HEK293T (cell line): ENCODE results near the gene TNFSF9.
A peak's percentile ranks its signal among the peaks of the same experiment; 100 is the strongest.

Experiments
- CTCF ChIA-PET: fragments of 350-600 bp; formaldehyde crosslinking; extraction: SDS; loops from one replicate; lab custom pipeline; 2021; ENCODE audit warnings: antibody characterized with exemption, inconsistent platforms; lab: Yijun Ruan, JAX
- POLR2A ChIA-PET: fragments of 350-600 bp; formaldehyde crosslinking; extraction: SDS; loops from one replicate; lab custom pipeline; 2020; ENCODE audit warnings: antibody characterized with exemption, inconsistent platforms; lab: Yijun Ruan, JAX
- DNase-seq: peaks from one replicate; pipeline ENCODE4 v3.0.0; 2012; ENCODE audit warnings: mixed read lengths; ENCODE audit errors: extremely low spot score
- ARNT ChIP-seq: fragments of 450-650 bp; IDR thresholded peaks from 2 replicates; pipeline ENCODE4 v1.6.1; 2017; ENCODE audit warnings: mild to moderate bottlenecking
- BHLHE40 ChIP-seq: fragments of 450-650 bp; IDR thresholded peaks from 2 replicates; pipeline ENCODE4 v1.6.1; 2016; ENCODE audit warnings: mild to moderate bottlenecking, moderate library complexity, borderline replicate concordance
- CTBP1 ChIP-seq: fragments of 450-650 bp; IDR thresholded peaks from 2 replicates; pipeline ENCODE4 v1.6.1; 2016; ENCODE audit warnings: borderline replicate concordance
- ELF4 ChIP-seq: fragments of 450-650 bp; IDR thresholded peaks from 2 replicates; pipeline ENCODE4 v1.6.1; 2017; ENCODE audit warnings: antibody characterized with exemption
- FOXA1 ChIP-seq: fragments of 450-650 bp; IDR thresholded peaks from 2 replicates; pipeline ENCODE4 v1.6.1; 2016; ENCODE audit warnings: mild to moderate bottlenecking
- FOXK2 ChIP-seq: fragments of 450-650 bp; IDR thresholded peaks from 2 replicates; pipeline ENCODE4 v1.6.1; 2016; ENCODE audit warnings: mild to moderate bottlenecking
- FOXM1 ChIP-seq: fragments of 450-650 bp; IDR thresholded peaks from 2 replicates; pipeline ENCODE4 v1.6.1; 2017; ENCODE audit warnings: mild to moderate bottlenecking, borderline replicate concordance
- HDGF ChIP-seq: fragments of 450-650 bp; IDR thresholded peaks from 2 replicates; pipeline ENCODE4 v1.6.1; 2017; ENCODE audit warnings: antibody characterized with exemption, borderline replicate concordance
- L3MBTL2 ChIP-seq: fragments of 450-650 bp; conservative IDR thresholded peaks from 2 replicates; pipeline ENCODE4 v1.6.1; 2016; ENCODE audit warnings: mild to moderate bottlenecking
- LEF1 ChIP-seq: fragments of 450-650 bp; IDR thresholded peaks from 2 replicates; pipeline ENCODE4 v1.6.1; 2017; ENCODE audit warnings: mild to moderate bottlenecking, borderline replicate concordance
- NFRKB ChIP-seq: fragments of 450-650 bp; IDR thresholded peaks from 2 replicates; pipeline ENCODE4 v1.6.1; 2016; ENCODE audit warnings: mild to moderate bottlenecking, moderate library complexity
- SP1 ChIP-seq: fragments of 450-650 bp; IDR thresholded peaks from 2 replicates; pipeline ENCODE4 v1.6.1; 2017
- SUZ12 ChIP-seq: fragments of 450-650 bp; IDR thresholded peaks from 2 replicates; pipeline ENCODE4 v1.6.1; 2016; ENCODE audit warnings: mild to moderate bottlenecking
- TARDBP ChIP-seq: fragments of 450-650 bp; IDR thresholded peaks from 2 replicates; pipeline ENCODE4 v1.6.1; 2016
- ZNF384 ChIP-seq: fragments of 450-650 bp; IDR thresholded peaks from 2 replicates; pipeline ENCODE4 v1.6.1; 2016
- TF ChIP-seq, protein P1 (sequence below): fragments of 450-650 bp; IDR thresholded peaks from 2 replicates; pipeline ENCODE4 v1.6.1; 2016

Gene TNFSF9, protein sequence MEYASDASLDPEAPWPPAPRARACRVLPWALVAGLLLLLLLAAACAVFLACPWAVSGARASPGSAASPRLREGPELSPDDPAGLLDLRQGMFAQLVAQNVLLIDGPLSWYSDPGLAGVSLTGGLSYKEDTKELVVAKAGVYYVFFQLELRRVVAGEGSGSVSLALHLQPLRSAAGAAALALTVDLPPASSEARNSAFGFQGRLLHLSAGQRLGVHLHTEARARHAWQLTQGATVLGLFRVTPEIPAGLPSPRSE

DNA sequence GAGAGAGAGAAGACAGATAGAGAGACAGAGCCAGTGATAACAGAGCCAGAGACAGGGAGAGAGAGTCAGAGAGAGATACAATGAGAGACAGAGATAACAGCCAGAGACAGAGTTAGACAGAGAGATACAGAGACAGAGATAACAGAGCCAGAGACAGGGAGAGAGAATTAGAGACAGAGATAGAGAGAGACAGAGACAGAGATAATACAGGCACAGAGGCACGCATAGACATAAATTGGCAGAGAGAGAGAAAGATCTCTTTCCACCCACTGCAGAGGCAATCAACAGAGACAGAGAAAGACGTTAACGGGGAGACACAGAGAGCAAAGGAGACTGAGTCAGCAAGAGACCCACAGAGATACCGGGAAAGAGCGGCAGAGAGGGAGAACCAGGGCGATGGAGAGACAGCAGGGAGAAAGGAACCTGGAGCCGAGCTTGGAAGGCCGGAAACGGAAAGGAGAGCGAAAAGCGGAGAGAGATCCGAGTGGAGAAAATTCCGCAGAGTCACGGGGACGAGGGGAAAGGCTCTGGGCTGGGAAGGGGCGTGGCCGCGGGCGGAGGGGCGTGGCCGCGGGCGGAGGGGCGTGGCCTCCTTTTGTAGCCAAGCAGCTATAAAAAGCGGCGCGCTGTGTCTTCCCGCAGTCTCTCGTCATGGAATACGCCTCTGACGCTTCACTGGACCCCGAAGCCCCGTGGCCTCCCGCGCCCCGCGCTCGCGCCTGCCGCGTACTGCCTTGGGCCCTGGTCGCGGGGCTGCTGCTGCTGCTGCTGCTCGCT lies at the start of gene TNFSF9:
Gene TNFSF9 (plus strand): TSS at position 641 of the 777 bp plus-strand sequence. CDS start 11 bp downstream, at position 652.
- DNase-seq: peak; percentile 89
- ChIA-PET CTCF (no interaction called here), POLR2A (interaction anchor here (0.6 to 1.9 kb wide), 16 partner anchors 8 to 158 kb away, joined by 3 to 16 read pairs (median 4); partner anchors contain the start of gene ALKBH7)
- TF ChIP-seq L3MBTL2 (no peak), FOXM1 (no peak), ARNT (no peak), CTBP1 (peak; percentile 7; the same call in 1 of the 2 replicates)

DNA sequence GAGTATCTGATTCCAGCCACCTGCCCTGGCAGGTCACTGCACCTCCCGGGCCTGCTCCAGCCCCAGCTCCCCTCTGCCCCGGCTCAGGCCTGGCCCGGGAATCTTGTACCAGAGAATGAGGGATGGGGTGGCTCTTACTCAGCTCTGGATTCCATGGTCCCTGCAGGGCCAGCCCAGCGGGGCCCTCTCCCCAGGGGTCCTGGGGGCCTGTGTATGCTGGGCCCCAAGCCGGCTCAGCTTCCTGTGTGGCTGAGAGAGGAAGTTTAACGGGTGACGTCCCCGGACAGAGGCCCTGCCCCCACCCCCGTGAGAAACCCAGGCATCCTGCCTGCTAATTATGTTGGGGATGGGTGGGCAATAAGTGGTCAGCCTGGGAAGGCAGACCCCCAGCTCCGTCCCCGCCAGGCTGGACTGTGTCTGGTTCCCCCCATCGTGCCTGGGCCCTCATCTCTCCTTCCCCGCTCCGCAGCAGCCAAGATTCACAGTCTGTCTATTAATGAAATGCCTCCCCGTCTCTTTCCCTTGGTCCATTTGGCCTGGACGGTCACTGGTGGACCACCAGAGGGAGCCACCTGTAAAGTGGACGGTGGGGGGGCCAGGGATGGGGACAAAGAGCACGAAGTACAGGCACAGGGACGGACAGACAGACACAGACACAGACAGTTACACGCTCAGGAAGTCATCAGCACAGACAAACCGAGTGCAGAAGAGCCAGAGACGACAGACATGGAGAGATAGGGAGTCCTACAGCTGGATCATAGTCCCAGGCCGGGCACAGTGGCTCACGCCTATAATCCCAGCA lies 49.1 kb upstream of the TNFSF9 start, which contains the start of gene DENND1C:
Gene DENND1C (minus strand): TSS at position 247 of the 802 bp plus-strand sequence. CDS start 92 bp downstream, at position 155.
- CTCF ChIA-PET: interaction anchor here (0.6 to 1.0 kb wide), 3 partner anchors 28 to 382 kb away, joined by 3 read pairs; no protein-coding TSS in a partner anchor
- POLR2A ChIA-PET: interaction anchor here (0.6 kb wide), 1 partner anchor 9 kb away, joined by 3 read pairs; no protein-coding TSS in a partner anchor

DNA sequence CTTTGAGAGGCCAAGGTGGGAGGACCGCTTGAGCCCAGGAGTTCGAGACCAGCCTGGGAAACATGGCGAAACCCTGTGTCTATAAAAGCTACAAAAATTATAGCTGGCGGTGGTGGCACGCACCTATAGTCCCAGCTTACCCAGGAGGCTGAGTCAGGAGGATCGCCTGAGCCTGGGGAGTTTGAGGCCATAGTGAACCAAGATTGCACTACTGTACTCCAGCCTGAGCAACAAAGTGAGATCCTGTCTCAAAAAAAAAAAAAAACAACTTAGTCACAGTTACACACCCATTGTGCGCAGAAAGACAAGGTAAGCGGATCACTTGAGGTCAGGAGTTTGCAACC lies 48.5 kb upstream of the TNFSF9 start:
- DNase-seq: no peak
- CTCF ChIA-PET: no interaction called here
- TF ChIP-seq FOXK2 (no peak), SUZ12 (no peak), ARNT (no peak), CTBP1 (no peak), ZNF384 (no peak), HDGF (no peak), NFRKB (no peak), FOXM1 (no peak), L3MBTL2 (no peak), BHLHE40 (no peak), ELF4 (no peak), FOXA1 (no peak), TARDBP (no peak)
- TF ChIP-seq, protein P1, sequence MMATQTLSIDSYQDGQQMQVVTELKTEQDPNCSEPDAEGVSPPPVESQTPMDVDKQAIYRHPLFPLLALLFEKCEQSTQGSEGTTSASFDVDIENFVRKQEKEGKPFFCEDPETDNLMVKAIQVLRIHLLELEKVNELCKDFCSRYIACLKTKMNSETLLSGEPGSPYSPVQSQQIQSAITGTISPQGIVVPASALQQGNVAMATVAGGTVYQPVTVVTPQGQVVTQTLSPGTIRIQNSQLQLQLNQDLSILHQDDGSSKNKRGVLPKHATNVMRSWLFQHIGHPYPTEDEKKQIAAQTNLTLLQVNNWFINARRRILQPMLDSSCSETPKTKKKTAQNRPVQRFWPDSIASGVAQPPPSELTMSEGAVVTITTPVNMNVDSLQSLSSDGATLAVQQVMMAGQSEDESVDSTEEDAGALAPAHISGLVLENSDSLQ: no peak
- POLR2A ChIA-PET: interaction anchor here (0.6 kb wide), 1 partner anchor 9 kb away, joined by 3 read pairs; no protein-coding TSS in a partner anchor

More for the DNA sequence above, 49.1 kb upstream of the TNFSF9 start, which contains the start of gene DENND1C:
- TF ChIP-seq BHLHE40: no peak
- TF ChIP-seq FOXK2: no peak
- no peak for TF ChIP-seq LEF1
- no peak for TF ChIP-seq ARNT
- TF ChIP-seq, protein P1: no peak
- no peak for TF ChIP-seq ZNF384
- TF ChIP-seq CTBP1: no peak
- no peak for TF ChIP-seq TARDBP
- no peak for TF ChIP-seq L3MBTL2
- no peak for TF ChIP-seq SUZ12
- no peak for TF ChIP-seq HDGF
- peak; percentile 60 for DNase-seq

DNA sequence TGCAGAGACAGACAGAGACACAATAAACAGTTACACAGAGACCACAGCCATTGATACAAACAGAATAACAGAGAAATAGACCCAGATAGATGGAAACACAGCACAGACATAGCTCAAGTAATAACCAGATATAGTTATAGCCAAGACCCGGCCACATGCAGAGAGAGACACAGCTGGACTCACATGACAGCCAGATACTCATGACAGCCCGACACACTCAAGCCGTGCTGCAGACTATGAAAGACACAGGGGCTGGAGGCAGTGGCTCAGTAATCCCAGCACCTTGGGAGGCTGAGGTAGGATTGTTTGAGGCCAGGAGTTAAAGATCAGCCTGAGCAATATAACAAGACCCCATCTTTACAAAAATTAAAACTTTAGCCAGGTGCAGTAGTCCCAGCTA lies 47.6 kb upstream of the TNFSF9 start:
- no peak for TF ChIP-seq CTBP1
- TF ChIP-seq ZNF384: no peak
- TF ChIP-seq SP1: no peak
- TF ChIP-seq ARNT: no peak
- TF ChIP-seq FOXA1: no peak
- TF ChIP-seq LEF1: no peak
- no peak for TF ChIP-seq HDGF
- TF ChIP-seq ELF4: no peak
- no peak for TF ChIP-seq FOXK2
- TF ChIP-seq NFRKB: no peak
- TF ChIP-seq TARDBP: no peak
- ChIA-PET POLR2A (no interaction called here), CTCF (no interaction called here)
- DNase-seq: no peak

DNA sequence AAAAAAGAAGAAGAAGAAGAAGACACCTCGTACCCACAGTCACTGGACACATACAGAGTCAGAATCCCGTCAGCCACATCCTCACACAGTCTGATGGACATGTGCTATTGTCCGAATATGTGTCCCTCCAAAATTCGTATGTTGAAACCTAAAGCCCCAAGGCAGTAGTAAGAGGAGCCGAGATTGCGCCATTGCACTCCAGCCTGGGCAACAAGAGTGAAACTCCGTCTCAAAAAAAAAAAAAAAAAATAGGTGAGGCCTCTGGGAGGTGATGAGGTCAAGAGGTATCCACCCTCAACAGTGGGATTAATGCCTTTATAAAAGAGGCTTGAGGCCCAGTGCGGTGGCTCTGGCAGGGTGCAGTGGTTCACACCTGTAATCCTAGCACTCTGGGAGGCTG lies 46.6 kb upstream of the TNFSF9 start:
- no peak for DNase-seq
- ChIA-PET CTCF (no interaction called here), POLR2A (no interaction called here)
- no peak for TF ChIP-seq TARDBP
- no peak for TF ChIP-seq LEF1
- TF ChIP-seq BHLHE40: no peak
- no peak for TF ChIP-seq ARNT
- no peak for TF ChIP-seq L3MBTL2
- TF ChIP-seq SUZ12: no peak
- TF ChIP-seq SP1: no peak
- TF ChIP-seq FOXA1: no peak
- TF ChIP-seq HDGF: no peak
- no peak for TF ChIP-seq ZNF384
- TF ChIP-seq, protein P1: no peak
- TF ChIP-seq FOXM1: no peak
- no peak for TF ChIP-seq ELF4
- TF ChIP-seq CTBP1: no peak
- no peak for TF ChIP-seq FOXK2
- no peak for TF ChIP-seq NFRKB
